K562 (cell line): ENCODE measurements around the gene TSSK6. TPM values are rescaled to one million over a fixed set of nuclear protein-coding genes. Genes with fewer than 3 reads are reported as not detected.

Experiments used
- ATAC-seq: fragments of 200-7000 bp; cut with Tn5 transposase; 3 replicates; pipeline ENCODE4 v1.9.1; 2020; ENCODE audit warnings: moderate library complexity
- BruUV-seq: library from RNA; stranded (reverse); fragments of 400-500 nt; replicated peaks from 2 replicates; lab custom pipeline; 2021; lab: Mats Ljungman, UMichigan
- CTCF ChIA-PET: fragments of 300-600 bp; formaldehyde crosslinking; extraction: SDS; loops from one replicate; lab custom pipeline; 2021; ENCODE audit warnings: low intra/inter-chr PET ratio; lab: Yijun Ruan, JAX
- POLR2A ChIA-PET: fragments of 300-600, 350-650 bp; sonication (Branson Sonifier 250); formaldehyde crosslinking; extraction: SDS; loops from one replicate; lab custom pipeline; 2021; ENCODE audit warnings: antibody characterized with exemption, inconsistent platforms; lab: Yijun Ruan, JAX
- DNase-seq, 4 experiments: peaks; one replicate each; pipeline versions ENCODE4 v3.0.0 to v3.0.0-alpha.2; 2011 to 2018; ENCODE audit warnings: low spot score in 3 of 4, mixed read lengths in 3 of 4; ENCODE audit errors: extremely low read depth in 1 of 4
- FAIRE-seq: peaks from 2 replicates; lab custom pipeline; 2011; peaks lifted over from hg19 to GRCh38; lab: Jason Lieb, UNC
- H2AFZ ChIP-seq: 2 replicates; pipeline ENCODE4 v1.6.0; 2011; ENCODE audit warnings: low read depth, low read length, control low read depth, inconsistent platforms
- H3K27ac ChIP-seq: fragments of 200-600 bp; 3 replicates; pipeline ENCODE4 v1.8.0; 2011; ENCODE audit warnings: low read depth, mild to moderate bottlenecking, control low read depth, inconsistent platforms, low read length, moderate library complexity, mixed read lengths; ENCODE audit errors: extremely low read depth
- H3K27me3 ChIP-seq, 2 experiments: fragments of 300-600 bp in 1 of 2; 2 replicates in 1 of 2; 3 replicates in 1 of 2; pipeline versions ENCODE4 v1.6.0 to v1.8.0; 2011; ENCODE audit warnings: inconsistent platforms in 2 of 2, low read length in 2 of 2, mild to moderate bottlenecking in 1 of 2, mixed read lengths in 1 of 2, moderate library complexity in 1 of 2; ENCODE audit not compliant: control insufficient read depth in 2 of 2, insufficient read depth in 2 of 2
- H3K36me3 ChIP-seq: fragments of 300-600 bp; 3 replicates; pipeline ENCODE4 v1.8.0; 2011; ENCODE audit warnings: mild to moderate bottlenecking, low read length, inconsistent platforms; ENCODE audit not compliant: control insufficient read depth, insufficient read depth
- H3K4me1 ChIP-seq, 2 experiments: fragments of 200-600 bp in 1 of 2; replicated peaks in 1 of 2; 2 replicates in 1 of 2; 3 replicates in 1 of 2; pipeline versions ENCODE4 v1.5.1 to v1.8.0; 2011; ENCODE audit warnings: inconsistent platforms in 2 of 2, low read length in 2 of 2, mild to moderate bottlenecking in 1 of 2, mixed read lengths in 1 of 2, moderate library complexity in 1 of 2; ENCODE audit not compliant: control insufficient read depth in 2 of 2, insufficient read depth in 2 of 2
- H3K4me2 ChIP-seq: 2 replicates; pipeline ENCODE4 v1.6.1; 2011; ENCODE audit warnings: low read length, control low read depth, inconsistent platforms, mixed read lengths; ENCODE audit not compliant: insufficient read depth
- H3K4me3 ChIP-seq: fragments of 200-600 bp; sonication (generic), shearing (Covaris generic); 2 replicates; pipeline ENCODE4 v1.5.1; 2016; ENCODE audit warnings: control low read depth, inconsistent platforms
- H3K79me2 ChIP-seq: fragments of 200-600 bp; 3 replicates; pipeline ENCODE4 v1.8.0; 2011; ENCODE audit warnings: low read length, inconsistent platforms; ENCODE audit not compliant: control insufficient read depth, insufficient read depth
- H3K9ac ChIP-seq, 2 experiments: 2 replicates each; pipeline versions ENCODE4 v1.6.0 to v1.6.1; 2011; ENCODE audit warnings: low read depth in 2 of 2, low read length in 2 of 2, control low read depth in 1 of 2, inconsistent platforms in 1 of 2, mild to moderate bottlenecking in 1 of 2, mixed read lengths in 1 of 2; ENCODE audit not compliant: insufficient read depth in 1 of 2
- H3K9me1 ChIP-seq: one replicate; pipeline ENCODE4 v1.6.0; 2011; ENCODE audit warnings: inconsistent platforms, mild to moderate bottlenecking, low read length, moderate library complexity; ENCODE audit not compliant: control insufficient read depth, insufficient read depth
- H3K9me3 ChIP-seq: replicated peaks from 2 replicates; pipeline ENCODE4 v1.5.1; 2011; ENCODE audit warnings: low read depth, low read length, inconsistent platforms; ENCODE audit not compliant: control insufficient read depth, insufficient read depth
- H4K20me1 ChIP-seq: replicated peaks from 2 replicates; pipeline ENCODE4 v1.6.1; 2011; ENCODE audit warnings: low read length, inconsistent platforms, mixed read lengths; ENCODE audit not compliant: control insufficient read depth, insufficient read depth
- CREB1 ChIP-seq, 2 experiments: sonication (generic) in 1 of 2; formaldehyde crosslinking in 1 of 2; IDR thresholded peaks; 2 replicates each; pipeline versions ENCODE4 v1.6.1 to v1.8.0; 2012 to 2022; ENCODE audit warnings: inconsistent platforms in 1 of 2, mild to moderate bottlenecking in 1 of 2, missing genetic modification reagents in 1 of 2, moderate library complexity in 1 of 2
- HMG20B ChIP-seq: fragments of 250-450 bp; sonication (Bioruptor Pico); IDR thresholded peaks from 2 replicates; pipeline ENCODE4 v1.5.0; 2021; ENCODE audit warnings: mild to moderate bottlenecking
- KLF16 ChIP-seq: IDR thresholded peaks from 2 replicates; pipeline ENCODE4 v1.6.1; 2016; ENCODE audit warnings: antibody characterized with exemption
- NFXL1 ChIP-seq: fragments of 450-650 bp; formaldehyde crosslinking; IDR thresholded peaks from 2 replicates; pipeline ENCODE4 v1.4.0; 2021; ENCODE audit warnings: mild to moderate bottlenecking
- POLR3G ChIP-seq: IDR thresholded peaks from 2 replicates; pipeline ENCODE4 v1.6.1; 2011; ENCODE audit not compliant: insufficient read length, insufficient replicate concordance; ENCODE audit errors: extremely low read depth
- WGBS: fragments of 100-300 bp; shearing (Covaris generic); methylation state at CpG from one replicate; pipeline ENCODE4 v1.1.6; 2016; ENCODE audit warnings: low coverage, mixed read lengths; ENCODE audit not compliant: insufficient coverage; ENCODE audit errors: missing lambda C conversion rate; 5-methylcytosine and 5-hydroxymethylcytosine counted together
- in situ Hi-C: fragments of 300-500 bp; cut with MboI; formaldehyde crosslinking; loops from 4 replicates; pipeline ENCODE4 v1.15.0; 2018; ENCODE audit warnings: inconsistent platforms, mixed read lengths
- intact Hi-C: fragments of 100-400 bp; cut with micrococcal nuclease; formaldehyde crosslinking; loops from 2 replicates; pipeline ENCODE4 v1.14.2; 2022
- polyA plus RNA-seq, 8 experiments: library from polyadenylated mRNA; depleted of rRNA in 4 of 8; stranded (reverse) in 5 of 8; unstranded in 3 of 8; fragments of >200 nt; fragmentation: Nextera tagmentation in 2 of 8; fragmentation: Illumina TruSeq in 1 of 8; extraction: Ambion mirVana in 2 of 8; extraction: Trizol in 1 of 8; gene quantifications; 2 replicates each; pipeline versions ENCODE4 v1.2.1 to v1.2.3, GENCODE V29; 2011 to 2014; ENCODE audit warnings: inconsistent platforms in 1 of 8, missing spikeins in 1 of 8
- total RNA-seq, 7 experiments: library from RNA; depleted of rRNA in 6 of 7; stranded (reverse); fragments of >200 nt in 6 of 7; fragmentation: Illumina TruSeq in 2 of 7; extraction: Trizol in 2 of 7; gene quantifications; 2 replicates each; pipeline versions ENCODE4 v1.2.1 to v1.2.3, GENCODE V29; 2011 to 2021; ENCODE audit warnings: low replicate concordance in 1 of 7
- TF ChIP-seq, protein P1 (sequence below): fragments of 250-450 bp; sonication (Bioruptor Pico); IDR thresholded peaks from 2 replicates; pipeline ENCODE4 v1.4.0; 2020

The TSSK6 gene
- total and polyA plus RNA-seq, 9 of the 15 experiments (the other 6 are each of a cell fraction or from before 2014, with no cell fraction given): 0.21 to 2.6 (median 1.5) TPM; not detected in 3

DNA sequence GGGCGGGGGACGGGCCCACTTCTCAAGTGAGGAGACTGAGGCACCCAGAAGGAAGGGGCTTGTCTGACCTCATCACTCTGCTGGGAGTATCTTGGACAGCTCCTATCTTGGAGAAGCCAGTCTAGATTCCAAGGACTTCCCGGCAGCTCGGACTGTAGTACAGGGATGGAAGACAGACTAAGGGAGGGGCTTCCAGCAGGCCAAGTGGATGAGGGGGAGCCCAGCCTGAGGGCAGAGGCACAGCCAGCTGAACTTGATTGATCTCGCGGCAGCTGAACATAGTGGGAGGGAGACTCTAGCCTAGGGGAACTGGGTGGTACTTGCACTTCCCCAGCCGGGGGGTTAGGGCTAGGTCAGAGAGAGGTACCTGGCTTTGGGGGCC is 23.4 kb upstream of the TSSK6 start:
- intact Hi-C loops (no loop called here), in situ Hi-C loops (loop anchor here (25.0 kb wide), 1 partner anchor 99 kb away; the partner anchor contains the start of genes GMIP and LPAR2)
- Histone ChIP-seq H3K9me1 (no peaks in the 10 kb centered on the region), H3K27me3 (no peaks in the 10 kb centered on the region), H3K36me3 (no peaks in the 10 kb centered on the region), H3K27ac (no peak overlapping the region), H3K4me2 (no peak overlapping the region), H3K4me1 (peaks cover 2 to 58% of the 10 kb centered on the region in 2 experiments; a peak in 2 of 5 replicates), H3K4me3 (no peak overlapping the region), H3K9me3 (no peaks in the 10 kb centered on the region; the same call in 1 of the 2 replicates), H3K79me2 (no peaks in the 10 kb centered on the region), H3K9ac (no peak overlapping the region), H4K20me1 (no peaks in the 10 kb centered on the region), H2AFZ (no peak overlapping the region)
- no peak for TF ChIP-seq KLF16
- TF ChIP-seq HMG20B: no peak
- TF ChIP-seq, protein P1, sequence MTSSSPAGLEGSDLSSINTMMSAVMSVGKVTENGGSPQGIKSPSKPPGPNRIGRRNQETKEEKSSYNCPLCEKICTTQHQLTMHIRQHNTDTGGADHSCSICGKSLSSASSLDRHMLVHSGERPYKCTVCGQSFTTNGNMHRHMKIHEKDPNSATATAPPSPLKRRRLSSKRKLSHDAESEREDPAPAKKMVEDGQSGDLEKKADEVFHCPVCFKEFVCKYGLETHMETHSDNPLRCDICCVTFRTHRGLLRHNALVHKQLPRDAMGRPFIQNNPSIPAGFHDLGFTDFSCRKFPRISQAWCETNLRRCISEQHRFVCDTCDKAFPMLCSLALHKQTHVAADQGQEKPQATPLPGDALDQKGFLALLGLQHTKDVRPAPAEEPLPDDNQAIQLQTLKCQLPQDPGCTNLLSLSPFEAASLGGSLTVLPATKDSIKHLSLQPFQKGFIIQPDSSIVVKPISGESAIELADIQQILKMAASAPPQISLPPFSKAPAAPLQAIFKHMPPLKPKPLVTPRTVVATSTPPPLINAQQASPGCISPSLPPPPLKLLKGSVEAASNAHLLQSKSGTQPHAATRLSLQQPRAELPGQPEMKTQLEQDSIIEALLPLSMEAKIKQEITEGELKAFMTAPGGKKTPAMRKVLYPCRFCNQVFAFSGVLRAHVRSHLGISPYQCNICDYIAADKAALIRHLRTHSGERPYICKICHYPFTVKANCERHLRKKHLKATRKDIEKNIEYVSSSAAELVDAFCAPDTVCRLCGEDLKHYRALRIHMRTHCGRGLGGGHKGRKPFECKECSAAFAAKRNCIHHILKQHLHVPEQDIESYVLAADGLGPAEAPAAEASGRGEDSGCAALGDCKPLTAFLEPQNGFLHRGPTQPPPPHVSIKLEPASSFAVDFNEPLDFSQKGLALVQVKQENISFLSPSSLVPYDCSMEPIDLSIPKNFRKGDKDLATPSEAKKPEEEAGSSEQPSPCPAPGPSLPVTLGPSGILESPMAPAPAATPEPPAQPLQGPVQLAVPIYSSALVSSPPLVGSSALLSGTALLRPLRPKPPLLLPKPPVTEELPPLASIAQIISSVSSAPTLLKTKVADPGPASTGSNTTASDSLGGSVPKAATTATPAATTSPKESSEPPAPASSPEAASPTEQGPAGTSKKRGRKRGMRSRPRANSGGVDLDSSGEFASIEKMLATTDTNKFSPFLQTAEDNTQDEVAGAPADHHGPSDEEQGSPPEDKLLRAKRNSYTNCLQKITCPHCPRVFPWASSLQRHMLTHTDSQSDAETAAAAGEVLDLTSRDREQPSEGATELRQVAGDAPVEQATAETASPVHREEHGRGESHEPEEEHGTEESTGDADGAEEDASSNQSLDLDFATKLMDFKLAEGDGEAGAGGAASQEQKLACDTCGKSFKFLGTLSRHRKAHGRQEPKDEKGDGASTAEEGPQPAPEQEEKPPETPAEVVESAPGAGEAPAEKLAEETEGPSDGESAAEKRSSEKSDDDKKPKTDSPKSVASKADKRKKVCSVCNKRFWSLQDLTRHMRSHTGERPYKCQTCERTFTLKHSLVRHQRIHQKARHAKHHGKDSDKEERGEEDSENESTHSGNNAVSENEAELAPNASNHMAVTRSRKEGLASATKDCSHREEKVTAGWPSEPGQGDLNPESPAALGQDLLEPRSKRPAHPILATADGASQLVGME (CRISPR knock-in tag): no peak
- no peak for TF ChIP-seq POLR3G
- no peak for TF ChIP-seq CREB1 (IDR thresholded peaks at IDR 0.05)
- no peak for TF ChIP-seq CREB1 (CRISPR knock-in tag; IDR thresholded peaks at IDR 0.05)
- no peak for TF ChIP-seq NFXL1 (CRISPR knock-in tag)
- CTCF ChIA-PET: no interaction called here
- no peak for FAIRE-seq
- no peak for ATAC-seq
- WGBS: 81% methylated on average over 7 of the region's 7 CpGs
- POLR2A ChIA-PET: no interaction called here
- no peak for DNase-seq
- no TSS peak for BruUV-seq
